ENCODE measurements around the gene CREBL2.
"Not testable (repeated sequence)": the region's sequence is repeated elsewhere in the genome, so short reads cannot be mapped to it uniquely, and the experiment has no call there.

Gene CREBL2

DNA sequence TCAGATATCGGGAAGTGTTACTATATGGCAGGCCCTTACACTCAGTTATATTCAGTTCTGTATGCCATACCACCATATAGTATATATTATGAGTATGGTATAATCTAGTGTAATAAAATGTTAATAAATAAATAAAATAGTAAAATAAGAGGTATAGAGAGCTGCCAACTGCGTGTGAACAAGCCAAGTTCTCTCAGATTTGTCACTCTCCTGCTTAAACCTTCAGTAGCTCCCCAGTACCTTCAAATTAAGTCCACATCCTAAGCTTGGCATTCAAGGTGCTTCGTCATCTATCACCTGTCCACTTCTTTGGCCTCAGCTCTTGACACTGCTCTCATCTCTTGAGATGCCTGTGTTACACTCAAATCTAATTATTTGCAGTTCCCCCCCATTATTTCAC, 12.8 kb upstream of the CREBL2 start:
- DNase-seq (ENCODE audit: low read depth): no peak

GRCh38 chr12:12599750-12600643, 11.7 kb upstream of the CREBL2 start:
- no peak for DNase-seq (ENCODE audit: low read depth)

- no peak for DNase-seq (ENCODE audit: low read depth)
These were observed 11.0 kb upstream of the CREBL2 start for GRCh38 chr12:12600659-12601058.

- no peak for DNase-seq (ENCODE audit: low read depth)
These were observed 6.9 kb upstream of the CREBL2 start for GRCh38 chr12:12604740-12605139.

GRCh38 chr12:12606781-12607589, 4.7 kb upstream of the CREBL2 start:
- DNase-seq (ENCODE audit: low read depth): no peak

DNA sequence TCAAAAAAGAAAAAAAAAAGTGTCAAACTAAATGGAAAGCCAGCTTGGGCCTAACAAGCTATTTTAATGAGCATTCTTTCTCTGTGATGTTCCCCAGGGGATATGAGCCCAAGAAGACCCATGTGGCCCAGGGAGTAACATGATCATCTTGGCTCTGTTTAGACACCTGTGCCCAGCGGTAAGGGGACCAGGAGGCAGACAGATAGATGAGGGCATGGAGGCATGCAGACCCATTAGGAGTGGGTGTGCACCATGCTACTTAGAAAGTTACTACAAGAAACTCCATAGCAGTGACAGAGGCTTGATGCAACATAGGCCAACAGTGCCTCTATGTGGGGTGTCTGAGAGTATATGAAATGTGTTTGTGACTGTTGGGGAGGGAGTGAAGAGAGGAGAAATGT, 3.1 kb upstream of the CREBL2 start:
- no peak for DNase-seq (ENCODE audit: low read depth)

DNA sequence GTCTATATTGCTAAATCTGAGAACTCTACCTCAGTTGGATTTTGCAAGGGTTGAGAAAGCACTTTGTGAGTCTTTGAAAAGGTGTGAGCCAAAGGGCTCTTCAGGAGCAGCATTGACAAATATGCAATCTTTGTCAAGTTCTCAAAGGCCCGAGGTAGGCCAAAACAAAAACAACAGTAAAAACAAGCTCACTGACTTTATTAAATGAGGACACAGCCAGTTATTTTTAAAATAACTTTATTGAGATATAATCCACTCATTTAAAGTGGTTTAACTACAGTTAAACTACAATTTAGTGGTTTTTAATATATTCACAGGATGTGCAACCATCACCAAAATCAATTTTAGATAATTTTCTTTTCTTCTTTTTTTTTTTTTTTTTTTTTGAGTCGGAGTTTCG, 2.0 kb upstream of the CREBL2 start:
- DNase-seq (ENCODE audit: low read depth): no peak

GRCh38 chr12:12610711-12611110, 965 bp upstream of the CREBL2 start:
- no peak for DNase-seq (ENCODE audit: low read depth)

DNA sequence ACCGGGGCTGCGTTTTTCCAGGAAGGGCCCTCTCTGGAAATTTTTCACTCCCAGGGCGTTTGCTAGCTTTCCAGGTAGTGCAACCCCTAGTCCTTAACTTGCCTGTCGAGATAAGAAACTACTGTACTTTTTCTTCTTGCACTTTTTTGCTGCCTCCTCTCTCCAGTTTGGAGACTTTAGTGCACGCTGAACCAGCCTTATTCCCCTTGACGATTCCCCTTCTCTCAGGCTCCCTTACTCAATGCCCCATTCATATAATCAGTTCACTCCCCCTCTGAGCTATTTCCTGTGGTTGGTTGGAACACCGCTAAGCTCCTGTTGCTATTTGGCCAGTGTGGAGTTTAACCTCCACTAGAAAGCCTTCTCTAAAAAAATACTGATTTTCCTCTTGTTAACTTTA, 682 bp downstream of the CREBL2 start:
- no peak for DNase-seq (ENCODE audit: low read depth)

DNA sequence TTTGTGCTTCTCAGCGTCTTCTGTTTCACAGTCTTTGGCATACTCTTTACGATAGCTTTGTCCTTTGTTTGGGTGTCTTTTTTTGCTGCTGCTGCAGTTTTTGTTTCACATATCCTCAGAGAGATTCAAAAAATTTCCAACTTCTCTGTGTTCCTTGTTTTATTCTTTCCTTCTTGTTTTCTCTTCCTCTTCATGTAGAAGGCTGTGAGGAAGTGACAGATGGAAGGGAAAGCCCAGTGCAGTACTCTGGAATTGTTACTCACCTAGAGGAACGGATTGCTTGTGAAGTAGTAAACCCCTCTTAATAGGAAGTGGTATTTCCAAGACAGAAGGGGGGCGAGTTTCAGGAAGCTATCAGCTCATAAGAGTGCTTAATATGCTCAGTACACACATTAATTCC, 1.7 kb downstream of the CREBL2 start:
- no peak for DNase-seq (ENCODE audit: low read depth)

DNA sequence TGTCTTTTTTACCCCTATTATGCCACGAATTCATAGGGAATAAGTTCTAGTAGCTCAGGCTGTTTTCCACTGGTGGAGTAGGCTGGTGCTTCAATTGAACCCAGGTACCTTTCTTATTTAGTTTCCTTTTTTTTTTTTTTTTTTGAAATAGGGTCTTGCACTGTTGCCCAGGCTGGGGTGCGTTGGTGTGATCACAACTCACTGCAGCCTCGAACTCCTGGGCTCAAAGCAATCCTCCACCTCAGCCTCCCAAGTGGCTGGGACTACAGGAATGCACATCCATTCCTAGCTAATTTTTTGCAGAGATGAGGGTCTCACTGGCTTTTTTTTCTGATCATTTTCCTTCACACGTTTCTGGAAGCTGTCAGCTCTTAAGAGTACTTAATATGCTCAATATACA, 2.7 kb downstream of the CREBL2 start:
- no peak for DNase-seq (ENCODE audit: low read depth)

GRCh38 chr12:12616512-12617310, 5.0 kb downstream of the CREBL2 start:
- no peak for DNase-seq (ENCODE audit: low read depth)

GRCh38 chr12:12618064-12618463, 6.4 kb downstream of the CREBL2 start:
- not testable (repeated sequence) for DNase-seq (ENCODE audit: low read depth)

GRCh38 chr12:12620730-12621315, 9.1 kb downstream of the CREBL2 start:
- DNase-seq (ENCODE audit: low read depth): no peak

GRCh38 chr12:12622418-12622817, 10.7 kb downstream of the CREBL2 start:
- no peak for DNase-seq (ENCODE audit: low read depth)

- no peak for DNase-seq (ENCODE audit: low read depth)
These were observed 12.9 kb downstream of the CREBL2 start for GRCh38 chr12:12624498-12624992.

DNA sequence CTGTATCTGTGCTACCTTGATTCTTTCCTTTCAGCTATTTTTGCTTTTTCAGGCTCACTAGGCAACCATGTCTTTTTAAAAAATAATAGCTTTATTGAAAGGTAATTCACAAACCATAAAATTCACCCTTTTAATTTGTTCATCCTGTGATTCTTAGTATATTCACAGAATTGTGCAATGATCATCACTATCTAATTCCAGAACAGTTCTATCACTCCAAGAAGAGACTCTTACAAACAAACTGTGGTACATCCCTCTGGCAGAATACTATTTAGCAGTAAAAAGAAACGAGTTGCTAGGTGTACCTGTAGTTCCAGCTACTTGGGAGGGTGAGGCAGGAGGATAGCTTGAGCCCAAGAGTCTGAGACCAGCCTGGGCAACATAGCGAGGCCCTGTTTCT, 14.8 kb downstream of the CREBL2 start:
- no peak for DNase-seq (ENCODE audit: low read depth)

- no peak for DNase-seq (ENCODE audit: low read depth)
These were observed 15.7 kb downstream of the CREBL2 start for GRCh38 chr12:12627308-12627827.

DNA sequence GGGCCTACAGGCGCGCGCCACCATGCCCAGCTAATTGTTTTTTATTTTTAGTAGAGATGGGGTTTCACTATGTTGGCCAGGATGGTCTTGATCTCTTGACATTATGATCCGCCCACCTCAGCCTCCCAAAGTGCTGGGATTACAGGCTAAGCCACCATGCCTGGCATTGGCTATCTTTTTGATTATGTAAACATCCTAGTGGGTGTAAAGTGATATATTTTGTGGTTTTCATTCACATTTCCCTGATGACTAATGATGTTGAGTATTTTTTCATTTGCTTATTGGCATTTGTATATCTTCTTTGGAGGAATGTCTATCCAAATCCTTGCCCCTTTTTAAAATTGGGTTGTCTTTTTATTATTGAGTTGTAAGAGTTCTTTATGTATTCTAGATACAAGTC, 16.3 kb downstream of the CREBL2 start:
- DNase-seq (ENCODE audit: low read depth): no peak

- no peak for DNase-seq (ENCODE audit: low read depth)
These were observed 19.2 kb downstream of the CREBL2 start for GRCh38 chr12:12630850-12631249.

GRCh38 chr12:12635651-12636050, 24.0 kb downstream of the CREBL2 start:
- DNase-seq (ENCODE audit: low read depth): no peak

GRCh38 chr12:12636641-12637040, 25.0 kb downstream of the CREBL2 start:
- no peak for DNase-seq (ENCODE audit: low read depth)
